MM.1S (cell line): ENCODE measurements around the gene KAT6B.
A peak's percentile ranks its signal among the peaks of the same experiment; 100 is the strongest.

Experiments used
- DNase-seq: peaks from one replicate; pipeline ENCODE4 v3.0.0-alpha.2; 2015
- H2AFZ ChIP-seq: fragments of 300-600 bp; sonication (generic); 2 replicates; pipeline ENCODE4 v1.6.0; 2016; ENCODE audit warnings: antibody characterized with exemption, low read length
- H3F3A ChIP-seq: fragments of 300-600 bp; sonication (generic); 2 replicates; pipeline ENCODE4 v1.6.1; 2016; ENCODE audit warnings: mild to moderate bottlenecking, antibody characterized with exemption, low read length, moderate library complexity, mixed read lengths; ENCODE audit not compliant: insufficient read depth
- H3K27ac ChIP-seq: fragments of 300-600 bp; sonication (generic); 2 replicates; pipeline ENCODE4 v1.5.1; 2016; ENCODE audit warnings: mild to moderate bottlenecking, low read length
- H3K27me3 ChIP-seq: fragments of 300-600 bp; sonication (generic); replicated peaks from 2 replicates; pipeline ENCODE4 v1.6.0; 2016; ENCODE audit warnings: low read length; ENCODE audit not compliant: insufficient read depth
- H3K36me3 ChIP-seq: fragments of 300-600 bp; sonication (generic); replicated peaks from 2 replicates; pipeline ENCODE4 v1.6.1; 2016; ENCODE audit warnings: mild to moderate bottlenecking, low read length, mixed read lengths; ENCODE audit not compliant: insufficient read depth
- H3K4me1 ChIP-seq: fragments of 300-600 bp; sonication (generic); 2 replicates; pipeline ENCODE4 v1.6.1; 2016; ENCODE audit warnings: low read length, mixed read lengths
- H3K4me2 ChIP-seq: fragments of 300-600 bp; sonication (generic); 2 replicates; pipeline ENCODE4 v1.6.0; 2016; ENCODE audit warnings: low read depth, low read length
- H3K4me3 ChIP-seq: fragments of 300-600 bp; sonication (generic); 2 replicates; pipeline ENCODE4 v1.5.1; 2016; ENCODE audit warnings: low read length, mixed read lengths
- H3K79me2 ChIP-seq: fragments of 300-600 bp; sonication (generic); 2 replicates; pipeline ENCODE4 v1.6.1; 2016; ENCODE audit warnings: mixed run types, low read length, mixed read lengths
- H3K9ac ChIP-seq: fragments of 300-600 bp; sonication (generic); 2 replicates; pipeline ENCODE4 v1.6.1; 2016; ENCODE audit warnings: low read length, mixed read lengths
- H3K9me2 ChIP-seq: fragments of 300-600 bp; sonication (generic); replicated peaks from 2 replicates; pipeline ENCODE4 v1.6.1; 2016; ENCODE audit warnings: mild to moderate bottlenecking, low read length, mixed read lengths; ENCODE audit not compliant: insufficient read depth
- H3K9me3 ChIP-seq: fragments of 300-600 bp; sonication (generic); replicated peaks from 2 replicates; pipeline ENCODE4 v1.6.1; 2016; ENCODE audit warnings: mild to moderate bottlenecking, low read length, mixed read lengths; ENCODE audit not compliant: insufficient read depth
- H4K20me1 ChIP-seq: fragments of 300-600 bp; sonication (generic); 2 replicates; pipeline ENCODE4 v1.6.1; 2016; ENCODE audit warnings: mild to moderate bottlenecking, low read length, moderate library complexity, mixed read lengths; ENCODE audit not compliant: insufficient read depth
- EZH2 ChIP-seq: fragments of 300-600 bp; sonication (generic); optimal IDR thresholded peaks from 2 replicates; pipeline ENCODE3; 2017; ENCODE audit warnings: low read depth, mild to moderate bottlenecking, antibody characterized with exemption, low read length, mixed read lengths
- EZH2phosphoT487 ChIP-seq: fragments of 300-600 bp; sonication (generic); IDR thresholded peaks from 2 replicates; pipeline ENCODE4 v1.6.1; 2018; ENCODE audit warnings: antibody characterized with exemption, low read length
- TF ChIP-seq, protein P1 (sequence below): fragments of 300-600 bp; sonication (generic); IDR thresholded peaks from 2 replicates; pipeline ENCODE4 v1.5.1; 2016; ENCODE audit warnings: antibody characterized with exemption, low read length, mixed read lengths

KAT6B gene

DNA sequence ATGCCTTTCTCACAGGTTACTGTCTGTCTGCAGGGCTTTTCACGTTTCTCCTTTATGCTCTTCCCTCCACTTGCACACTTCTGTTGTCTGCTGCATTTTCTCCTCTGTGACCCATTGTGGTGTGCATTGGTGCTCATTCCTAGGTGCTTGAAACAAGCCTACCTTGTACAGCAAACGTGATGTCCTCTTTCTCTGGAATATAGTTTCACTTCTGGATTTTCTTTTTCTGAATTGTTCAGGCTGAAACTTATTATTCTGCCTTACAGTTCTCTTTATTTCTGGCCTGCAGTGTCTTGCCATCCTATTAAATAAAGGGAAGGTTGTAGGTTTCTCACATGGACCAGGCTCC is 156.2 kb downstream of the KAT6B start:
- Histone ChIP-seq H2AFZ (peak overlapping the region; percentile 29), H3K36me3 (no peaks in the 10 kb centered on the region), H3K79me2 (no peaks in the 10 kb centered on the region), H3F3A (peaks cover 28% of the 10 kb centered on the region), H3K27me3 (no peaks in the 10 kb centered on the region), H3K4me2 (peak overlapping the region; percentile 65), H3K9me2 (no peaks in the 10 kb centered on the region), H3K4me1 (peaks cover 48% of the 10 kb centered on the region), H3K27ac (peak overlapping the region; percentile 72), H3K9ac (peak overlapping the region; percentile 3; the same call in 1 of the 2 replicates), H4K20me1 (no peaks in the 10 kb centered on the region), H3K4me3 (peak overlapping the region; percentile 15; the same call in 1 of the 2 replicates), H3K9me3 (no peaks in the 10 kb centered on the region)
- no peak for DNase-seq
- TF ChIP-seq EZH2phosphoT487 = no peak
- no peak for TF ChIP-seq EZH2
- TF ChIP-seq, protein P1, sequence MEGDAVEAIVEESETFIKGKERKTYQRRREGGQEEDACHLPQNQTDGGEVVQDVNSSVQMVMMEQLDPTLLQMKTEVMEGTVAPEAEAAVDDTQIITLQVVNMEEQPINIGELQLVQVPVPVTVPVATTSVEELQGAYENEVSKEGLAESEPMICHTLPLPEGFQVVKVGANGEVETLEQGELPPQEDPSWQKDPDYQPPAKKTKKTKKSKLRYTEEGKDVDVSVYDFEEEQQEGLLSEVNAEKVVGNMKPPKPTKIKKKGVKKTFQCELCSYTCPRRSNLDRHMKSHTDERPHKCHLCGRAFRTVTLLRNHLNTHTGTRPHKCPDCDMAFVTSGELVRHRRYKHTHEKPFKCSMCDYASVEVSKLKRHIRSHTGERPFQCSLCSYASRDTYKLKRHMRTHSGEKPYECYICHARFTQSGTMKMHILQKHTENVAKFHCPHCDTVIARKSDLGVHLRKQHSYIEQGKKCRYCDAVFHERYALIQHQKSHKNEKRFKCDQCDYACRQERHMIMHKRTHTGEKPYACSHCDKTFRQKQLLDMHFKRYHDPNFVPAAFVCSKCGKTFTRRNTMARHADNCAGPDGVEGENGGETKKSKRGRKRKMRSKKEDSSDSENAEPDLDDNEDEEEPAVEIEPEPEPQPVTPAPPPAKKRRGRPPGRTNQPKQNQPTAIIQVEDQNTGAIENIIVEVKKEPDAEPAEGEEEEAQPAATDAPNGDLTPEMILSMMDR = no peak

DNA sequence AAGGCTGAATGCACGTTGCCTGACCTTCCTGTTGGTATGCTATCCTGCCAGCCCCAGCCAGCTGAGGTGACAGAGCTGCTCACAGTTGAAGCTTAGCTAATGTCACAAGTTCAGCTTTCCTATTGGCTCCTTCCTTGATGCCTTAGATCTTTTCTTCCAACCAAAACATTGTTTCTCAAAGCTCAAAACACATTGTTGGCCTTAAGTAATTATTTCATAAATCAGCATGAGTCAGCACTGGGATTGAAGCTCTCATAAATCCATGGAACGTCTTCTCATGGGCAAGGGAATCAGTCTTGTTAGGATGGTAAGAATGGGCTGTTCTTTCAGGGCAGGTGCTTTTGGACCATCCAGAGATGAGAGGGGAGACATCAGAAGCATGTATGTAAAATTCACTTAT is 157.0 kb downstream of the KAT6B start:
- Histone ChIP-seq H3K4me2 (0 out of 2 replicates have a peak overlapping the region, but pooled peaks have one; percentile 65), H3F3A (peaks cover 21% of the 10 kb centered on the region), H3K4me1 (peaks cover 52% of the 10 kb centered on the region), H3K9ac (no peak overlapping the region), H3K4me3 (no peak overlapping the region), H3K27ac (no peak overlapping the region), H3K27me3 (no peaks in the 10 kb centered on the region), H4K20me1 (no peaks in the 10 kb centered on the region), H3K79me2 (no peaks in the 10 kb centered on the region), H2AFZ (no peak overlapping the region), H3K9me3 (no peaks in the 10 kb centered on the region), H3K36me3 (no peaks in the 10 kb centered on the region), H3K9me2 (no peaks in the 10 kb centered on the region)
- TF ChIP-seq EZH2 (no peak), EZH2phosphoT487 (no peak)
- TF ChIP-seq, protein P1 = no peak
- DNase-seq = no peak

DNA sequence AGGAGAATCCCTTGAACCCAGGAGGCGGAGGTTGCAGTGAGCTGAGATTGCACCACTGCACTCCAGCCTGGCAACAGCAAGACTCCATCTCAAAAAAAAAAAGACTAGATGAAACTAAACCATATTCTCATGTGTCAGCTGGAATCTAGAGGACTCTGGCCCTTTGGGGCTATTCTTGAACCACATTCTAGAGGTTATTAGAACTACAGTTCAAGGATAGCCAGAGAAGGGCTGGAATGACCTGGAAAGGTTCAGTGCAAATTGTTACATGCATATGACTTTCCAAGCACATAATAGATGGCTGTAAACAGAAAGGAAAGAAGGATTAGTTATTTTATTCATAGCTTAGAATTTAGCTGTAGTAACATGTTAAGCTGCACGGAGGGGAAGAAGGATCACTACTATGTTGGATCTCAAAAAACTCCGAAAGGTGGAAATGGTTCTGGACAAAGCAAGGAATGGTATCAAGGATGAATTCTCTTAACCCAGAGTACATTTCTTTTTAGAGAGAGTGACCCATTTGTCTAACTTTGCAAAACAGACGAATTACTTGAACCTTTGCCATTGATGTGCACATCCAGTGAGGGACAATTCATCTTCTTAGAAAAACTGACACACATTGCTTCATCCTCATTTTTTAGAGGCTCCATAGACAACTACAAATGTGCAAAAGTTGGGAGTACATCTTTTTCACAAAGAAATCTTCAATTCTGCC is 161.1 kb downstream of the KAT6B start:
- Histone ChIP-seq H3K9me2 (no peaks in the 10 kb centered on the region), H3F3A (peaks cover 7% of the 10 kb centered on the region), H3K9me3 (no peaks in the 10 kb centered on the region), H2AFZ (no peak overlapping the region), H3K9ac (no peak overlapping the region), H3K27ac (peak overlapping the region; percentile 11; the same call in 1 of the 2 replicates), H3K4me3 (no peak overlapping the region), H3K27me3 (no peaks in the 10 kb centered on the region), H3K4me2 (peak overlapping the region; percentile 42), H4K20me1 (no peaks in the 10 kb centered on the region), H3K79me2 (no peaks in the 10 kb centered on the region), H3K4me1 (peaks cover 35% of the 10 kb centered on the region), H3K36me3 (no peaks in the 10 kb centered on the region)
- DNase-seq = no peak
- TF ChIP-seq, protein P1 = no peak
- TF ChIP-seq EZH2 (no peak), EZH2phosphoT487 (no peak)
